Upper lobe of left lung (tissue), 6 donors: ENCODE measurements around the gene FCAR. TPM values are rescaled to one million over a fixed set of nuclear protein-coding genes. Genes with fewer than 3 reads are reported as not detected.
A peak's percentile ranks its signal among the peaks of the same experiment; 100 is the strongest.
"Not testable (repeated sequence)": the region's sequence is repeated elsewhere in the genome, so short reads cannot be mapped to it uniquely, and the experiment has no call there.

Source experiments
- ATAC-seq, 2 donors: fragments of 200-7000 bp; cut with Tn5 transposase; one replicate each; pipeline ENCODE4 v1.9.1; 2022; ENCODE audit warnings: mild to moderate bottlenecking in 2 of 2, moderate library complexity in 2 of 2; ENCODE audit not compliant: low FRiP score in 2 of 2
- DNase-seq, 2 donors: peaks; one replicate each; pipeline ENCODE4 v3.0.0-alpha.2; 2019 to 2020
- H3K27ac ChIP-seq, 4 donors: fragments of 200-600 bp; sonication (generic); one replicate each; pipeline ENCODE4 v1.5.1; 2016 to 2019
- H3K27me3 ChIP-seq, 4 donors: fragments of 200-600 bp; sonication (generic); one replicate each; pipeline ENCODE4 v1.5.1; 2017 to 2019
- H3K36me3 ChIP-seq, 4 donors: fragments of 200-600 bp; sonication (generic); one replicate each; pipeline ENCODE4 v1.5.1; 2016 to 2019
- H3K4me1 ChIP-seq, 4 donors: fragments of 200-600 bp; sonication (generic); one replicate each; pipeline ENCODE4 v1.5.1; 2018 to 2019
- H3K4me3 ChIP-seq, 4 donors: fragments of 200-600 bp; sonication (generic); one replicate each; pipeline ENCODE4 v1.5.1; 2017 to 2019; ENCODE audit warnings: mild to moderate bottlenecking in 2 of 4, moderate library complexity in 1 of 4
- H3K9me3 ChIP-seq, 4 donors: fragments of 200-600 bp; sonication (generic); one replicate each; pipeline ENCODE4 v1.5.1; 2018 to 2019
- CTCF ChIP-seq, 6 experiments: fragments of 450-650 bp in 4 of 6; fragments of 200-600 bp in 2 of 6; sonication (generic) in 2 of 6; IDR thresholded peaks; one replicate each; pipeline ENCODE4 v1.5.1; 2016 to 2019; ENCODE audit warnings: antibody characterized with exemption in 6 of 6
- EP300 ChIP-seq, 4 donors: sonication (generic); formaldehyde crosslinking; IDR thresholded peaks; one replicate each; pipeline ENCODE4 v1.5.1; 2017; ENCODE audit warnings: antibody characterized with exemption in 4 of 4, control low read depth in 2 of 4
- POLR2A ChIP-seq, 4 donors: fragments of 450-650 bp; IDR thresholded peaks; one replicate each; pipeline ENCODE4 v1.5.1; 2016 to 2017; ENCODE audit warnings: antibody characterized with exemption in 4 of 4, mild to moderate bottlenecking in 2 of 4
- POLR2AphosphoS5 ChIP-seq, 2 donors: sonication (generic); formaldehyde crosslinking; IDR thresholded peaks; one replicate each; pipeline ENCODE4 v1.5.1; 2017; ENCODE audit warnings: antibody characterized with exemption in 2 of 2
- WGBS, 2 donors: methylation state at CpG; one replicate each; pipeline ENCODE4 v1.1.5; 2017 to 2018; 5-methylcytosine and 5-hydroxymethylcytosine counted together
- total RNA-seq, 6 donors: library from RNA; depleted of rRNA in 4 of 6; stranded (reverse); fragments of >200 nt in 4 of 6; gene quantifications; one replicate each; pipeline versions ENCODE4 v1.1.0 to v1.2.1, GENCODE V29; 2016 to 2021
- donor health status: DM: no; HTN: no; CAD: no; lungs with moderate emphysema.
- donor health status: DM: no; HTN: yes; CAD: no; lungs with severe emphysema.

FCAR gene
- total RNA-seq, 6 donors from 2014 or later = 2.5 to 14.4 (median 6.9) TPM; not detected in 1

DNA sequence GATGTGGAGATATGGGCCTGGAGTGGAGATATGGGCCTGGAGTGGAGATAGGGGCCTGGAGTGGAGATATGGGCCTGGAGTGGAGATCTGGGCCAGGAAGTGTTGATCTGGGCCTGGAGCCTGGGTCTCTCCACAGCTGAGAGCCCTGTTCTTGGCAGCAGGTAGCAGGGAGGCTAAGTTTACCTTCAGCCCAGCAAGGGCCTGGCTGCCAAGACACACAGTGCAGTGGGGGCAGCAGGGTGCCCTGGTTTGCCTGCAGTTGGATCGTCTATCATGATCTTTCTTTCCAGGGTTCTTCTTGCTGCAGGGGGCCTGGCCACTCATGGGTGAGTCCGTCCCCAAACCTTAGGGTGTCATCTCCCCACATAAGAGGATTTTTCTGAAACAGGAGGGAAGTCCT, 23.1 kb upstream of the FCAR start:
- Histone ChIP-seq H3K4me3 (no peak overlapping the region), H3K4me1 (no peaks in the 10 kb centered on the region), H3K27ac (no peak overlapping the region), H3K9me3 (no peaks in the 10 kb centered on the region), H3K27me3 (no peaks in the 10 kb centered on the region), H3K36me3 (no peaks in the 10 kb centered on the region)
- ATAC-seq (no peak), DNase-seq (peak in 1 of 2 donors; percentile 2)
- TF ChIP-seq EP300 (IDR thresholded peaks at IDR 0.05) (no peak), CTCF (IDR thresholded peaks at IDR 0.05) (no peak), POLR2A (IDR thresholded peaks at IDR 0.05) (no peak), POLR2AphosphoS5 (IDR thresholded peaks at IDR 0.05) (no peak)
- WGBS, 2 donors = 25 to 49% methylated on average over 2 of the region's 2 CpGs

GRCh38 chr19:54851353-54851752, 22.7 kb upstream of the FCAR start:
- DNase-seq (no peak), ATAC-seq (no peak)
- Histone ChIP-seq H3K27me3 (no peaks in the 10 kb centered on the region), H3K9me3 (no peaks in the 10 kb centered on the region), H3K4me1 (no peaks in the 10 kb centered on the region), H3K4me3 (no peak overlapping the region), H3K36me3 (no peaks in the 10 kb centered on the region), H3K27ac (no peak overlapping the region)
- TF ChIP-seq CTCF (IDR thresholded peaks at IDR 0.05) (no peak), POLR2A (IDR thresholded peaks at IDR 0.05) (no peak), POLR2AphosphoS5 (IDR thresholded peaks at IDR 0.05) (no peak), EP300 (IDR thresholded peaks at IDR 0.05) (no peak)
- WGBS, 2 donors = 61 to 71% methylated on average over 7 of the region's 7 CpGs

GRCh38 chr19:54855241-54855640, 18.8 kb upstream of the FCAR start:
- WGBS, 2 donors = 54 to 60% methylated on average over 1 of the region's 1 CpG
- not testable (repeated sequence) for H3K4me1 ChIP-seq, ATAC-seq, DNase-seq, H3K27me3 ChIP-seq, H3K4me3 ChIP-seq, H3K9me3 ChIP-seq, H3K27ac ChIP-seq, H3K36me3 ChIP-seq

DNA sequence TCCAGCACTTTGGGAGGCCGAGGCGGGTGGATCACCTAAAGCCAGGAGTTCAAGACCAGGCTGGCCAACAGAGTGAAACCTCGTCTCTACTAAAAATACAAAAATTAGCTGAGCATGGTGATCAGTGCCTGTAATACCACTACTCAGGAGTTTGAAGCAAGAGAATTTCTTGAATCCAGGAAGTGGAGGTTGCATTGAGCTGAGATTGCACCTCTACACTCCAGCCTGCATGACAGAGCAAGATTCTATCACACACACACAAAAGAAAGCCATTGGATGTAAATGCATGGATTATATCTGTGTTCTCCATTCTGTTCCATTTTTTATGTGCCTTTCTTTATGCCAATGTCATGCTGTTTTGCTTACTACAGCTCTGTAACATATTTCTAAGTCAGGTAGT, 15.6 kb upstream of the FCAR start:
- H3K4me3 ChIP-seq, ATAC-seq: not testable (repeated sequence)
- 87 to 95% methylated on average over 3 of the region's 3 CpGs for WGBS, 2 donors

DNA sequence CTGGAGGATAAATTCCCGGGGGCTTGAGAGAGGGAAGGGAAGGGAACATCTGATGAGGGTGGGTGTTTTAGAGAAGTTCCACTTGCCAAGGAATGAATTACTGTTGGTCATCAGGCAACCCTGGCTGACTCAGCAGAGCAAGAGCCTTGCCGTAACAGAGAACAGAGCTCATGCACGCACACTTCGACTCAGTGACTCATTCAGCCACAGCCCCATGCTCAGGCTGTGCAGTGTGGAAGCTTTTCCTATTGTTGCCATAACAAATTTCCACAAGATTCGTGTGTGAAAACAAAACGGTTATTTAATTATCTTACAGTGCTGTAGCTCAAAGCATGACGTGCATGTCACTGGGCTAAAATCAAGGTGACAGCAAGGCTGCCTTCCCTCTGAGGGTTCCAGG, 14.6 kb upstream of the FCAR start:
- not testable (repeated sequence) for ATAC-seq, H3K27me3 ChIP-seq, H3K4me3 ChIP-seq, H3K9me3 ChIP-seq, H3K36me3 ChIP-seq, H3K4me1 ChIP-seq, H3K27ac ChIP-seq
- DNase-seq = peak in 1 of 2 donors; percentile 42
- WGBS, 2 donors = 60 to 67% methylated on average over 7 of the region's 7 CpGs

More for the DNA sequence above, 15.6 kb upstream of the FCAR start:
- H3K36me3 ChIP-seq, DNase-seq, H3K9me3 ChIP-seq, H3K27ac ChIP-seq, H3K27me3 ChIP-seq, H3K4me1 ChIP-seq: not testable (repeated sequence)

- H3K27me3 ChIP-seq, H3K9me3 ChIP-seq, H3K36me3 ChIP-seq, H3K27ac ChIP-seq, H3K4me3 ChIP-seq, H3K4me1 ChIP-seq, DNase-seq, ATAC-seq: not testable (repeated sequence)
- WGBS, 2 donors = 67% methylated on average over 2 of the region's 3 CpGs; no CpG with 5 or more reads in 1 of the 2 donors
These were observed 10.6 kb upstream of the FCAR start for GRCh38 chr19:54863459-54863858.

GRCh38 chr19:54871696-54872095, 2.3 kb upstream of the FCAR start:
- 45 to 53% methylated on average over 3 of the region's 3 CpGs for WGBS, 2 donors
- ATAC-seq (no peak), DNase-seq (no peak)
- H3K27me3 ChIP-seq = no peaks in the 10 kb centered on the region
- H3K4me3 ChIP-seq = no peak overlapping the region
- no peaks in the 10 kb centered on the region for H3K9me3 ChIP-seq
- peak overlapping the region in 1 of 4 donors; percentile 61 for H3K27ac ChIP-seq
- TF ChIP-seq POLR2AphosphoS5 (IDR thresholded peaks at IDR 0.05) (no peak), POLR2A (IDR thresholded peaks at IDR 0.05) (no peak), CTCF (IDR thresholded peaks at IDR 0.05) (no peak), EP300 (IDR thresholded peaks at IDR 0.05) (no peak)
- no peaks in the 10 kb centered on the region for H3K36me3 ChIP-seq
- no peaks in the 10 kb centered on the region for H3K4me1 ChIP-seq
